NCI-H82 (cell line): ENCODE measurements around the gene CCNJL.
A peak's percentile ranks its signal among the peaks of the same experiment; 100 is the strongest.

Experiments used
- DNase-seq: peaks from one replicate; lab custom pipeline; 2025; lab: John Stamatoyannopoulos, UW

CCNJL gene

DNA sequence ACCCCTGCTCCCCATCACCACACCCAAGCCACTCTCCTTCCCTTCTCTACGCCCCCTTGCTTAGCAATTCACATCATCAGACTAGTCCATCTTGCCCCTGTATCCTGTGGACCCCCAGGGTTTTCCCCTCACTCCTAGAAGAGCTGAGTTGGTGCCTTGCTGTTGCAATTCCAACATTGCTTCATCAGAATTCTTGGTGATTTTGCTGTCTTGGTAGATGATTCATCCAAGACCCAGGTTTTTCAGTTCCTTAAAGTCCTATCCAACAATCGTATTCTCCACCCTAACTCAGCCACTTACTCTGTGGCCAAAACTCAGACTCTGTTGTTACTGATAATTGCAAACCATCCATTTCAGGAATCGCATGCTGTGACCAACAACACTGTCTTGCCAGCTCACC lies 21.4 kb upstream of the CCNJL start:
- DNase-seq = no peak

DNA sequence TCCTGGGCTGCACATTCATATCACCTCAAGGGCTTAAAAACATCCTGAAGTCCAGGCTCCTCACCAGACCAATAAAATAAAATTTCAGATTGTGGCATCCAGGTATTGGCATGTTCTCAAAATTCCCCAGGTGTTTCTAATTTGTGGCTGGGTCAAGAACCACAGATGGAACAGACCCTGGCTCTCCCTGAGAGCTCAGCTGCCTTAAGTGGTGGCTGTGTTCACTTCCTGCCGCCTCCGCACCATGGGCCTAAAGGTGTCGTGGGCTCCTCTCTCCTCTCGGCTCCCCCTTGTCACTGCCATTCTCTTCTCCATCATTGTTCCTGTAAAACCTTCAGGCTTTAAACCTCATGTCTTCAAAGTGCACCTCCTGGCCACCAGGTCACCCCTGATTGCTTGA lies 17.8 kb upstream of the CCNJL start:
- no peak for DNase-seq

GRCh38 chr5:160327818-160328217 lies 15.5 kb upstream of the CCNJL start:
- DNase-seq = peak; percentile 15

DNA sequence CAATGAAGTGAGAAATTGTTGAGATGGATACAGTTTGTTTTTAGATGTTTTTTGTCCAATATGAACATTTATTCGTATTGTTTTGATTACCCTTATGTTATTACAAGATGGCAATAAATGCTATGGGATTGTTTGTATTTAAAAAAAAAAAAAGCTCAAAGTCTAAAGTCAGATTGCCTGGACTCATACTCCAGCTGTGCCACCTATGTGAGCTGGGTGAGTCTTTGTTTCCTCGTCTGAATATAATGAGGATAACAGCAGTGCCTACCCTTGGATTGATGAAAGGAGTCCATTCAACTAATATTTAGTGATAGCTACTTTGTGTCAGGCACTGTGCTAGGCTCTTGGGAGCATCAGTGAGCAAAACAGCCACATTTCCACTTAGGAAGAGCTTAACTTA lies 14.6 kb upstream of the CCNJL start:
- no peak for DNase-seq

GRCh38 chr5:160325716-160326115 lies 13.4 kb upstream of the CCNJL start:
- no peak for DNase-seq

DNA sequence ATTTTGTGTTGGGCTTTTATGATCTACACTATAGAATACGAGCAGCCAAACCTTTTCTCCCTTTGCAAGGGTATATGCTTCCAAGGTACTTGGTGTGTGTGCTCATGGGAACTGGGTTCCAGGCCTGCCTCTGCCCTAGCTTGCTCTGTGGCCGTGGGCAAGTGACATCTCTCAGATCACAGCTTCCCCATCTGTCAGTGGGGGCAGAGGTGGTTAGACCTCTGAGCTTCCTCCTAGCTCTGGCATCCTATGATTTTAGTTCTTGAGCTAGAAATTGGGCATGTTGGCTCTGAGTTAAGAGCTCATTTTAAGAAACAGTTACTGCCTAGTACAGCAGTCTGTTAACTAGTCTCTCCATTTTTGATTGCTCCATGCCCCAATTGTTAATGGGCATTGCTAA lies 12.5 kb upstream of the CCNJL start:
- DNase-seq = no peak

DNA sequence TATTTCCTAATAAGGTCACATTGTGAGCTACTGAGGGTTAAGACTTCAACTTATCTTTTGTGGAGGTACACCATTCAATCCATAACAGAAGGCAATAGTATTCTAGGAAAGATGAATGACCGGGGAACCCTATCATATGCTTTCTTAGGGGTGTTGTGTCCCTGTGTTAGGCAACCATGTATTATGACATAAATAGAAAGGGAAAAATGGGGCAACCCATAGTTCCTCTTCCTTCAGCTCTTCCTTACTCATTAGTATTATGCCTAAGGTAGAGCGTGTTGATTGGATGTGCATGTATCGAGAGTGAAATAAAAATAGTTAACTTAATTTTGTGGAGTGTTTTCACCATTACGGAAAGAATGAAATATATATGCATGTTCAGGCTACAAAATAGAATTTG lies 6.0 kb upstream of the CCNJL start:
- DNase-seq = no peak

DNA sequence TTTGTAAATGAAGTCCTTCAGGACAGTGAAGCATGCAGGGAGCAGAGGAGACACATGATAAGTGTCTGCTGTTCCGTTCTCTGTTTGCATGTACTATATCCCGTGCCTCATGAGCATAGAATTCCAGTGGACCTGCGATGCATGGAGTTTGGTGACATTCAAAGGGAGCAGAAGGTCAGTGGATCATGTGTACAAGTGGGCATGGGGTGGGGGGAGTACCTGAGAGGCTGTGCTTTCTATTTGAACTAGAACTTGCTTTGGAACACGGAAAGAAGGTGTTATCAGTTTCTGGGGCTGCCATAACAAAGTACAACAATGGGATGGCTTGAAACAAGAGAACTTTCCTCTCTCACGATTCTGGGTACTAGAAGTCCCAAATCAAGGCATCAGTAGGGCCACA lies 5.1 kb upstream of the CCNJL start:
- DNase-seq = no peak

- DNase-seq = no peak
These were observed 3.6 kb upstream of the CCNJL start for GRCh38 chr5:160315968-160316367.

DNA sequence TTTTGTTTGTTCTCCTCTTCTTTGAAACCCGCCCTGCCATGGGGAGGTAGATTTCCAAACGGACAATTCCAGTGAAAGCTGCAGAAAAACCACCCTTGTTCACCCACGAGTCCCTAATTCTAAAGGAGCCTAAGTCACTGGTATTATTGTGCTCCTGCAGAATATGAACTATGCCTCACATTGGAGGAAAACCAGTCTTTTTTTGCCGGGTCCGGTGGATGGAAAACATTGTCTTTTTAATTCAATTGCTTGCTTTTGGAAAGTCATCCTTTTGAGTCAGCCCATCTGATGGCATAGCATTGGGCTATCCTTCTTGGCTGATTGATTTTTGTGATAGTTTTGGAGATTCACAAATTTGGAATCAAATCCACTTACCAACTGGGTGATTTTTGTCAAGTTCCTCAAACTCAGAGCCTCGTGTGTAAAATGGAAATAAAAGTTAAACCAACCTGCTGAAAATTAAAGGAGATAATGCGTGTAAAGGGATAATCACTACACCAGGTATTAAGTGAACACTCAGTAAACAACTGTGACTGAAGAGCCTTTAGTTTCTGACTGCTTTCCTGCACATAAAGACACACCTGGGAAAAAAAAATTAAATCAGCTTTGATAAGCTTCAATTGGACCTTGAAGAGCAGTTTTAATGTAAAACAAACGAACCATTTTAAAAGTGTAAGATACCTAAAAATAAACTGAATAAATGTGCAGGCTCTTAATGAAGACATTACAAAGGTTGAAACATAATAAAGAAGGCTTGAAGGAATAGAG lies 780 bp upstream of the CCNJL start:
- peak; percentile 53 for DNase-seq

DNA sequence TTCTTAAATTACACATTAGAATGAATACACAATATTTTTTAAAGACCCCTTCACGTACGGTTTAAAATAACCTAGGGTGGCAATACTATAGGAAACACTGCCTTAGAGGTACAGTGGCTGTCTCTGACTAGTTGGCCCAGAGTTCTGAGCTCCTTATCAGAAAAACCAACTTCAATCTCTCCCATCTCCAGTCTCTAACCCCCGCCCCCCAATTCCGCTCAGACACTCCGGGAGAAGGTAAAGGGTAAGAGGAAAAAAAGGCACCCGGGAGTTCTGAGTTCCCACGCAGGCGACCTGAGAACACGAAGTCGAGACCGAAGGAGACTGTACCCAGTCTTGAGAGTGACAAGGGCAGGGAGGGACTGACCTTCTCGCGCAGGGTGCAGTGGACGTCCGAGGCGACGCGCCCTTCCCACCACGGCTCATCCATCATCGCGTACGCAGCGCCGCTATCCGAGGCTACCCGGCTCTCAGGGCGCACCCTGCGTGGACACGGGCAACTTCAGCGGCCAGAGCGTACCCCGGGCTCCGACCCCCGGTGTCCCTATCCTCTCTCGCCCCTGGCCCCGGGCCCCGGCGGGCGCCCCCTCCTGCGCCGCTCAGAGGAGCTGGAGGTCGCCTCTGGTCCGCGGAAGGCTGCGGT lies 752 bp downstream of the CCNJL start:
- peak; percentile 26 for DNase-seq

DNA sequence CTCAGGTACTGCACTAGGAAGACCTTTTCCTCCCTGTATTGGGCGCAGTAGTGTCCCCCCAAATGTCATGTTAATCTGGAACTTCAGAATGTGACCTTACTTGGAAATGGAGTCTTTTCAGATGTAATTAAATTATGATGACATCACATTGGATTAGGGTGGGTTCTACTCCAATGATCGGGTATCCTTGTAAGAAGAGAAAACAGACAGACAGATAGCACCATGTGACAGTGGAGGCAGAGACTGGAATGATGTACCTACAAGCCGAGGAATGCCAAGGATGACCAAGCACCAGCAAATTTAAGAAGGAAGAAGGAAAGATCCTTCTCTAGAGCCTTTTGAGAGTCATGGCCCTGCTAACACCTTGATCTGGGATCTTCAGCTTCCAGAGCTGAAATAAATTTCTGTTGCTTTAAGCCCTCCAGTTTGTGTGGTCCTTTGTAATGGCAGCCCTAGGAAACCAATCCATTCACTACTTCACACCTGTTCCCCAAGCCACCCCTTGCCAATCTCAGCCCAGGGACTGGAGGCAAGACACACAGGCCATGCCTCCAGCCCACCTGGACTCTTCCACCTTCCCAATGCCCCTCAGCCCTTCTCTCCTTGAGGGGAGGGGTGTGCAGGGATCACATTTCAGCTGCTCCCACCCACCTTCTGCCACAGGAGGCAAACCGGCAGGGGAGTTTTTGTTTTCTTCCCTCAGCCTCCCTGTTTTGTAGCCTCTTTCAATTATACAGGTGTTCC lies 1.6 kb downstream of the CCNJL start:
- DNase-seq = peak; percentile 41

GRCh38 chr5:160310140-160310539 lies 2.2 kb downstream of the CCNJL start:
- no peak for DNase-seq

GRCh38 chr5:160306696-160307095 lies 5.7 kb downstream of the CCNJL start:
- DNase-seq = no peak

- no peak for DNase-seq
These were observed 7.0 kb downstream of the CCNJL start for GRCh38 chr5:160305319-160305718.

GRCh38 chr5:160303690-160304089 lies 8.7 kb downstream of the CCNJL start:
- no peak for DNase-seq

DNA sequence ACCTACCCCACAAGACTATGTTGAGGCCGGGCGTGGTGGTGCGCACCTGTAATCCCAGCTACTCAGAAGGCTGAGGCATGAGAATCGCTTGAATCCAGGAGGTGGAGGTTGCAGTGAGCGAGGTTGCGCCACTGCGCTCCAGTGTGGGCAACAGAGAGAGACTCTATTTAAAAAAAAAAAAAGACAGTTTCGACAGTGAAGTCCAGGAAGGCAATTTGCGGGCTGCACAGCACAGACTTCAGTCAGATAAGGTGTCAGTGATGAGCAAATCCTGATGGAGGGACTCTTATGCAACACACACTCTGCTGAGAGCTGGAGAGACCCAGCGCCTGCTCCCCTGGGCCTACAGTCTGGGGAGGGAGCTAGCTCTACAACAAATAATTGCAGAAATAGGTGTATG lies 14.2 kb downstream of the CCNJL start:
- DNase-seq = no peak

GRCh38 chr5:160297776-160298175 lies 14.6 kb downstream of the CCNJL start:
- no peak for DNase-seq

GRCh38 chr5:160297004-160297403 lies 15.4 kb downstream of the CCNJL start:
- no peak for DNase-seq

DNA sequence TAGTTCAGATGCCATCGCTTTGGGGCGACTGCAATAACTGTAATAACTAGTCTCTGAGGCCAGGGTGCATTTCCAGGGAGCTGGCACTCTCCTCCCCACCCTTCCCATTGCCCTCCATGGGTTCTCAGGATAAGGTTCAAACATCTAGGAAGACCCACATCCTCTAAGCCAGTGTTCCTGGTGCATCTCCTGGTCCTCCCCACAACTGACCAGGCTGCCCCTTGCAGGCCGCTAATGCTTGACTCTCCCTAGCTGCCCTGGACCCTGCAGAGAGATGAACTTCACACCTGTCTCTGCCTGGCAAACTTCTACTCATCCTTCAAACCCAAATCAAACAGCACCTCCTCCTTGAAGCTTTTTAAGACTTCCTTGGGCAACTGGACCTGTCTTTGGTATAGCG lies 15.9 kb downstream of the CCNJL start:
- no peak for DNase-seq

- no peak for DNase-seq
These were observed 18.3 kb downstream of the CCNJL start for GRCh38 chr5:160293901-160294561.

- no peak for DNase-seq
These were observed 19.0 kb downstream of the CCNJL start for GRCh38 chr5:160293386-160293785.

GRCh38 chr5:160291467-160291866 lies 20.9 kb downstream of the CCNJL start:
- DNase-seq = peak; percentile 38
